NCI-H2196 treated with DMSO at 0.1 percent for 48 hours (cell line): ENCODE measurements around the gene ADSS1.

Experiments
- DNase-seq: peaks from one replicate; lab custom pipeline; 2025; ENCODE audit not compliant: unreplicated experiment; lab: John Stamatoyannopoulos, UW

The ADSS1 gene

GRCh38 chr14:104731320-104732294 is 7.6 kb downstream of the ADSS1 start:
- DNase-seq: no peak

GRCh38 chr14:104732355-104732804 is 8.4 kb downstream of the ADSS1 start:
- peak; percentile 1 for DNase-seq

- DNase-seq: no peak
Measured at GRCh38 chr14:104732931-104733681, 9.1 kb downstream of the ADSS1 start.

GRCh38 chr14:104734051-104734587 is 10.1 kb downstream of the ADSS1 start:
- DNase-seq: no peak

GRCh38 chr14:104734601-104734990 is 10.6 kb downstream of the ADSS1 start:
- no peak for DNase-seq

- DNase-seq: no peak
Measured at GRCh38 chr14:104734991-104735779, 11.2 kb downstream of the ADSS1 start.

- DNase-seq: no peak
Measured at GRCh38 chr14:104735830-104736642, 12.0 kb downstream of the ADSS1 start.

- no peak for DNase-seq
Measured at GRCh38 chr14:104738375-104739019, 14.5 kb downstream of the ADSS1 start.

- DNase-seq: no peak
Measured at GRCh38 chr14:104739026-104739425, 15.0 kb downstream of the ADSS1 start.

- no peak for DNase-seq
Measured at GRCh38 chr14:104739546-104740516, 15.8 kb downstream of the ADSS1 start.

GRCh38 chr14:104741108-104741802 is 17.2 kb downstream of the ADSS1 start:
- DNase-seq: no peak

- DNase-seq: no peak
Measured at GRCh38 chr14:104741803-104742251, 17.8 kb downstream of the ADSS1 start.

- no peak for DNase-seq
Measured at GRCh38 chr14:104742586-104743455, 18.8 kb downstream of the ADSS1 start.

GRCh38 chr14:104743461-104744380 is 19.7 kb downstream of the ADSS1 start:
- DNase-seq: no peak

- DNase-seq: no peak
Measured at GRCh38 chr14:104744484-104744883, 20.5 kb downstream of the ADSS1 start.

GRCh38 chr14:104745431-104745830 is 21.4 kb downstream of the ADSS1 start:
- DNase-seq: no peak
